IPS-11a (cell line): ENCODE results near the gene PTPRD.

Experiments
- H3K4me3 ChIP-seq: one replicate; pipeline ENCODE4 v1.5.1; 2013; ENCODE audit warnings: low read depth, low read length, control low read depth

PTPRD gene

DNA sequence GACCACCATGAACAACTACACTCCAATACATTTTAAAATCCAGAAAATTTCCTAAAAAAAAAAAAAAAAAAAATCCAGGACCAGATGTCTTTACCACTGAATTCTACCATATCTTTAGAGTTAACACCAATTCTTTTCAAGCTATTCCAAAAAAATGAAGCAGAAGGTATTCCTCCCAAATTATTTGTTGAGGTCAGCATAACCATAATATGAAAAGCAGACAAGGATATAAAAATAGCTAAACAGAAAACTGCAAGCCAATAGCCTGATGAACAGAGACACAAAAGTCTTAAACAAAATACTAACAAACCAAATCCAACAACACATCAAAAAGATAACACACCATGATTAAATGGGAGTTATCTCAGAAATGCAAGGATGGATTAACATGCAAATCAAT lies 695.4 kb downstream of the PTPRD start:
- H3K4me3 ChIP-seq = no peak overlapping the region

DNA sequence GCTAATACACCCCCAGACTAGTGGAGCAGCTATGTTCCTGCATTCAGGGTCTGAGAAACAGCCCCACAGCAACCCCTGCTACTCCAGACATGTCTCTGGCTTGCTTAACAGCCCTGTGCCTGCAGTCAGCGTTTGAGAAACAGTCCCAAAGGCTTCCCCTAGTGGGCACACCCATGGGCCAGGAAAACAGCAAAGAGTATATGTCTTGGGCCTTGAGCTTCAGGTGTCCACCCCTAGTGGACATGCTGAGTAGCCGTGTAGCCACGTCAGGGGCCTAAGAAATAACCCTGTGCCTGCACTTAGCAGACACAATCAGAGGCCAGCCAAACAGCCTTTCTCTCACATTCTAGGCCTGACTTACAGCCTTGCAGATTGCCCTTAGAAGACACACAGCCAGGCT lies 698.6 kb downstream of the PTPRD start:
- no peak overlapping the region for H3K4me3 ChIP-seq

DNA sequence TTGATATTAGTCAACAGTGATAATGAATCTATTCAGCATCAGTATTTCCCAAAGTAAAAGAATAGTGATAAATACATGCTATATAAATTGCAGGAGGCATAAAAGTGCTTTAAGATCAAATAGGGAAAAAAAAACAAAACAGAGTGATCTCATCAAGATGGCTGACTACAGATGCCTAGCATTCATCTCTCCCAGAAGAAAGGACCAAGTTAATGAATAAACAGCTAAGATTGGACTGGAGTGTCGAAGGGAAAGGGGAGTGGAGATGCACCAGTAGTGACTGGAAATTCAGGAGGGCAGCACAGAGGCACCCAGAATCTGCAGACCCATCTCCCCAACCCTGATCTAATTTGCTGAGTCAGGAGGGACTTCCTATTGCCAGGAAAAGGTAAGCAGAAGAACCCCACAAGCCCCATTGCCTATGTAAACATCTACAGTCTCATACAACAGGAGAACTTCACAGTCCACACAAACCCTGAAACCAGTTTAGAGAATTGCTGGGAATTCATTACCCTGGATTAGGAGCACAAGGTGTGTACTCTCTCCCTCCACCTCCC lies 699.4 kb downstream of the PTPRD start:
- no peak overlapping the region for H3K4me3 ChIP-seq

DNA sequence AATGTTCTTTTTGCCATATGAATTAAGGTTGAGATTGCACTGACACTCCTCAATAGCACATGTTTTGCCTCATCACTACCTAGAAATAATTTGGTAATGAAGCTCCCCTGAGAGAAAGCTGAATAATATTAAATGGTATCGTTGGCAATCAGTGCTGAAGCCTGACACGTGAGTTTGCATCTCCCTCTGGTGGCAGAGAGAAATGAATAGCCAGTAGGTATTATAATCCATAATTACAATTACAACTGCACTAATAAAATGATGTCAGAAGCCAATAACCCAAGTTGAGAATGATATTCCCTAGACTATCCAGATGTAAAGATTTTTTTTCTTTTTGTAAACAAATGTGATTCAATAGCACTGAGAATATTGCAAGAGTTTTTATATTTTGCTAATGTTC lies 700.3 kb downstream of the PTPRD start:
- H3K4me3 ChIP-seq = no peak overlapping the region

DNA sequence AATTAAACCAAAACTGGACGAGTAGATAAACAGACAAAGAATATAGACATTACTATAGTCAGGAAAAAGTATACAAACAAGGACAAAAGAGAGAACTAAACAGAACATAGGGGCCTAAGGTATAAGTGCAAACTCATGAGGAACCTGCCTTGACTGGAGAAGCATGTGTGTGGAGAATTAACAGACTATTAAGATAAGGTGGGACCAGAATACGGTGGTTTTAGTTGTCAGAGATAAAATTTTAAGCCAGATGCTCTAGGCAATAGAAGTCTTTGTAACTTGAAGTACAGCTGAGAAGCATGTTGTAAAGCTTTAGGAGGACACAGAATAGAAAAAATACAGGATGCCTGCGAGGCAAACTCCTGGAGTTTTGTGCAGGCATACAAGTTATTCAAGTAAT lies 707.1 kb downstream of the PTPRD start:
- H3K4me3 ChIP-seq = no peak overlapping the region

DNA sequence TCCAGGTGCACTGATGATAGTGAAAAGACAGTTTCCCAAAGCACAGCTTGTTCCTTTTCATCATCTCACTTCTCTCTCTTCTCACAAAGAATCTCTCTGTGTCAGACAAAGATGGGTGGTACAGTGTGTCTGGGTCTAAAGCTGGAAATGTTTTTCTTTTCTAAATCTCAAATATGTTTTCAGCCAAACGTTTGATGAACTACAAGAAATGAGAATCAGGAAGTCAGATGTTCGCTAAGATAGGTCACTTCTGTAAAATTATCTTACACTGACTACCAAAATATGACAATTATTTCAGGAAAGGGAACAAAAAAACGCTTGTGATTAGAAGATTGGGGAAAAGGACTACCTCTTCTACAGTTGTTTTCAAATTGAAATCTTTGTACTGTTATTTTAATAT lies 708.8 kb downstream of the PTPRD start:
- H3K4me3 ChIP-seq = no peak overlapping the region

DNA sequence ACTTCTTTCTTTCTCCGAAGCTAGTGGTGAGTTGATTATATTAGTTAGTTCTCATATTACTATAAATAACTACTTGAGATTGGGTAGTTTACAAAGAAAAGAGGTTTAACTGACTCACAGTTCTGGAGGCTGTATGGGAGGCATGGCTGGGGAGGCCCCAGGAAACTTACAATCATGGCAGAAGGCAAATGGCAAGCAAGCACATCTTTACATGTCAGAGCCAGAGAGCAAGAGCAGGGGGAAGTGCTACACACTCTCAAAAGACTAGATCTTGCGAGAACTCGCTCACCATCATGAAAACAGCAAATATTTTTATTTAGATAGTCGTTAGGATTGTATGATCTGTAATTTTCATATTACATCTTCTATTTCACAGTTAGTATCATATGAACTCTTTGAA lies 711.2 kb downstream of the PTPRD start:
- no peak overlapping the region for H3K4me3 ChIP-seq

DNA sequence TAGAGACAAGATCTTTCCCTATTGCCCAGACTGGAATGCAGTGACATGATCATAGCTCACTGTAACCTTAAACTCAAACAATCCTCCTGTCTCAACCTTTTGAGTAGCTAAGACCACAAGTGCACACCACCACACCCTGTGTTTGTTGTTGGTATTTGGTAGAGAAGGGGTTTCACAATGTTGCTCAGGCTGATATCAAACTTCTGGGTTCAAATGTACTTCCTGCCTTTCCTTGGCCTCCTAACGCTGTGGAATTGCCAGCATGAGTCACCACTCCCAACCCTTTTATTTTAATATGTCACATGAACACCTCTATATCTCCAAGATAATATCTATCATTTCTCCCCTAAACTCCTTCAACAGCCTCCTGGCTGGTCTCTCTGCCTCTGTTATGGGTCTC lies 719.0 kb downstream of the PTPRD start:
- no peak overlapping the region for H3K4me3 ChIP-seq

DNA sequence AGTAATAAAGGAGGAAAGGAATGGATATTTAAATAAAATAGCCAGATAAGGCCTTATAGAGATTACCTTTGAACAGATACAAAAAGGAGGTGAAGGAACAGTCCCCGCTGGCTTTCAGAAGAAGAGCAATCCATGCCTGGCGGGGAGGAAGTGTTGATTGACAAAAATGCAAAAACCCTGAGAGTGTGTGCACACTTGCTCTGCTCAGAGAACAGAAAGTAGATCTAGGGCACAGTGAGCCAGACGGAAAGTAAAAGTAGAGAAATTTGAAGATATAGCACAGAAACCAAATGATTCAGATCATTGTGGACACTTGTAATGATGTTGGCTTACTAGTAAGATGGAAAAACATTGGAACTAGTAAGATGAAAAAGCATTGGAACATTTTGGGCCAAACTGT lies 720.6 kb downstream of the PTPRD start:
- no peak overlapping the region for H3K4me3 ChIP-seq

DNA sequence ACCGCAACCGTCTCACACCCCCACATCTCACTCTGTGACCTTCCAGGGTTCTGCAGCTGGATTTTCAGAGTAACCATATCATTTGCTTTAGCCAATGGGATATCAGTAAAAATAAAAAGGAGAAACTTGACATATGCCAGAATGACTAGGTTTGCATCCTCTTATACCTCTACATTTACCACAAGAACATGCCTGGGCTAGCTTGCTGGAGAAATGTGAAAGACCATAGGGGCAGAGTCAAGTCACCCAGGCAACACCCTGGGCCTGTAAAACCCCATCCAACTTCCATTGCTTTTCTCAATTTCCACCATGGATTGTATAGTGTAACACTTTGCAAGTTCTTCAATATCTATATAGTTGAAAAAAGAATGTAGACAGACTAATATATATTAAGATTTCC lies 731.1 kb downstream of the PTPRD start:
- H3K4me3 ChIP-seq = no peak overlapping the region

DNA sequence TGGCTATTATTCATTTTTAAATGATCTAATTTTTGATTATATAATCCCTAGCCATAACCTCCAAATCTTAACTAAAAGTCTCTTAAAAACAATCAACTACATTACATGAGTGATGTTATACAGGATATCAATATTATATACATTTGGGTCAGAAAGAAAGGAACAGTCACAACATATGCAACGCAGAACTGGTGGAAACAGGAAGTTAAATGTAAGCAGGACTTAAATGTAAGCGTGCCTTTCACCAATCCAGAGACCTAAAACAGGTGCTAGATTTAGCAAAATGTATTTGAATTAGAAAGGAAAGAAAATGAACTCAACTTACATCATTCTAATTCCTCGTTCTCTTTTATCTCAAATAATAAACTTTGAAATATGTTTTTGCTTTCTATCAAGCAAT lies 738.5 kb downstream of the PTPRD start:
- H3K4me3 ChIP-seq = no peak overlapping the region

DNA sequence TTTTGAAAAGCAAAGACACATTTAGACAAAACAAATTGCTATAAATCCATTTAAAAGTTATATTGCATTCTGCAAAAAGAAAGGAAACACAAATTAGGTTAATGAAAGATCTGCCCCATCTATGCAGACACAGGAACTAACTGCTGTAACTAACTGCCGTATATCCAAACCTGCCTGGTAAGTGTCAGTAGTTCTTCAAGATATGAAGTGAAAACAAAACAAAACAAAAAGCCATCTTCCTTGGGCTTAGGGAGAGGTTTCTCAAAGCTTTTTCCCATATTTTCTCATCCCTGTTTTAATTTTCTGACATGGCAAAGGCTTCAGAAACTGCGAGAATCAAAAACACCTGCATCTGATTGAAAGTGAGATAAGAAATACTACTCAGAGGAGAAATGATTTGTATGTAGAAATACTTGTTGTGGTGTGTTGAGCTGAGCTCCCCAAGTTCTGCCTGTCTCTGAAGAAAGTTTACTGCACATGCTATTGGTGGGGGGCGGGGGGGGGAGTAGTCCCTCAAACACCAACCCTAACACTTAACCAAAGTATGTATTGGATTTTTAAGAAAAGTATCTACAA lies 750.5 kb downstream of the PTPRD start:
- H3K4me3 ChIP-seq = no peak overlapping the region

DNA sequence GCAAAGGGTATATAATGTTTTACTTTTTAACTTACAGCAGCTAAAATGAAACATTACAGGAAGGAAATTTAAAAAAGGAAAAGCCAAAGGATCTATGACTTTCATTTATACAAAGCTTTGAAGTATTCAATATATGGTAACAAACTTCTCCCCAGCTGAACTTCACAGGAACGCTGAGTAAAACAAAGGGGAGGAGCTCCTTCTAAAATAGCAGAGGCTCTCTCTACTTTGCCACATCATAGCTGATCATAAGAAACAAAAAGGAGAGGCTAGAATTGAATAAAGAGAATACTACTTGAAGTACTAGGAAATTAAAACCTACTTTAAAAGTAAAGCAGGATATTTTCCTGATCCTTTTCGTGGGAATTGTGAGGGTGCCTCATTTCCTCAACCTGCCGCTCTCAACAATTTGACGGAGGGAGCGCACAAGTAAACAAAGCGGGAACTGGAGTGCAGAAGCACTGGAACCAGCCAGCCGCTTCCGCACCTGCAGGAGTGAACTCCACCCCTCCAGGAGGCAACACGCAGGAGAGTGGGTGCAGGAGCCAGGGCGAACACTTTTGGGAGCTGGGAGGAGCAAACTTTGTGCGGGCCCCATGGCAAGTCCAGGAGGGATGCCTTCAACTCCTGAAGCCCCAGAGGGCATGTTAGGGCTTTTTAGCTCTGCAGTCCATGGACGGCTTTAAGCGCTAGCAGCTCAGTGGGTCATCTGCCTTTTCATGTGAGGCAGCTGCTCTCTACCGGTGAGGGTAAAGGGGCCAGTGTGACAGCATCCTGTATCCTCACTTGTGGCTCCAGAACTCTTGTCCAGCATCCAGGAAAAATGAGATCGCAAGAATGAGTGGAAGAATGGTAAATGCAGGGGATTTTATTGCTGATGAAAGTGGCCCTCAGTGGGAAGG lies 757.4 kb downstream of the PTPRD start:
- H3K4me3 ChIP-seq = no peak overlapping the region

DNA sequence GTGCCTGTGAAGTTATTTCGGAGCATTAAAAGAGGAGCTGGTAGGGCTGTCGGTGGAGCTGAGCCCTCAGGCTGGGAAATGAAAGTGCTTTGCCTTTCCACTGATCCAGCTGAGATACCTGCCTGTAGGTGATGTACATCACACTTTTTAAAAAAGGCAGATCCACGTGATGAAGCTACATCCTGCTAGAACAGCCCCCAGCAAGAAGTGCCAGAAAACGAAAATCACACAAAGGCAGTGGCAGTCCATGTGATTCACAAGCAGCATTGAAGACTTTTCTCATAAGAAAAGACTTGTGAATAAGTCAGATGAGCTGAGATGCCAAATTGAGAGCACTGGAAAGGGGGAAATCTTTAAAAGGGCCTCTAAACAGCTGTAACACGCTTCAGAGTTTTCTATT lies 765.1 kb downstream of the PTPRD start:
- H3K4me3 ChIP-seq = no peak overlapping the region

DNA sequence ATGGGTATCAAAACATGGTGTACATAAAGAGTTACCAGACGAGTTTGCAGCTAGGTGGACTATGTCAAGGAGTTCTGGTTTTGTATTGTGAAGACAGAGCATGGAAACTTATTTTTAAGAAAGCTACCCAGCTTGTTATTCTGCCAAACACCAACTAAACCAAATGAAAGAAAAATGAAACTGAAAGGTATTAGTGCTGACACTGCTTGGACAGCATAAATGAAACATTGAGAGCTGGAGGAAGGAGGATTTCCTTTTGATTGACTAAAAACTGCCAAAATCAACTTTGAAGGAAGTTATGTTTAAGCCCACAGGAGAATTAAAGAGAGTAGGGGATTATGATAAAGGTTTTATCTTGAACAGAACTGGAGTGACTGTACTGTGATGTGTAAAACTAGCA lies 766.2 kb downstream of the PTPRD start:
- no peak overlapping the region for H3K4me3 ChIP-seq

DNA sequence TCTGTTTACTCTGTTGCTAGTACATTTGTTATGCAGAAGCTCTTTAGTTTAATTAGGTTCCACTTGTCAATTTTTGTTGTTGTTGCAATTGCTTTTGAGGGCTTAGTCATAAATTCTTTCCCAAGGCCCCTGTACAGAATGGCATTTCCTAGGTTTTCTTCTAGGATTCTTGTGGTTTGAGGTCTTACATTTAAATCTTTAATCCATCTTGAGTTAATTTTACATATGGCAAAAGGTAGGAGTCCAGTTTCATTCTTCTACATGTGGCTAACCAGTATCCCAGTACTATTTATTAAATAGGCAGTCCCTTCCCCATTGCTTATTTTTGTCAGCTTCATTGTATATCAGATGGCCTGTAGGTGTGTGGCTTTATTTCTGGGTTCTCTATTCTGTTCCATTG lies 792.4 kb downstream of the PTPRD start:
- H3K4me3 ChIP-seq = no peak overlapping the region

DNA sequence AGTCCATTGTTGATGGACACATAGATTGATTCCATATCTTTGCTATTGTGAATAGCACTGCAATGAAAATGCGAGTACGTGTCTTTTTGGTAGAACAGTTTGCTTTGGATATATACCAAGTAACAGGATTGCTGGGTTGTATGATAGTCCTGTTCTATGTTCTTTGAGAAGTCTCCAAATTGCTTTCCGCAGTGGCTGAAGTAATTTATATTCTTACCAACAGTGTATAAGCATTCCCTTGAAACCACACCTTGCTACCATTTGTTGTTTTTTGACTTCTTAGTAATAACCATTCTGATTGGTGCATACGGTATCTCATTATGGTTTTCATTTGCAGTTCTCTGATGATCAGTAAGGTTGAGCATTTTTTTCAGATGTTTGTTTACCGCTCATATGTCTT lies 792.9 kb downstream of the PTPRD start:
- H3K4me3 ChIP-seq = no peak overlapping the region

DNA sequence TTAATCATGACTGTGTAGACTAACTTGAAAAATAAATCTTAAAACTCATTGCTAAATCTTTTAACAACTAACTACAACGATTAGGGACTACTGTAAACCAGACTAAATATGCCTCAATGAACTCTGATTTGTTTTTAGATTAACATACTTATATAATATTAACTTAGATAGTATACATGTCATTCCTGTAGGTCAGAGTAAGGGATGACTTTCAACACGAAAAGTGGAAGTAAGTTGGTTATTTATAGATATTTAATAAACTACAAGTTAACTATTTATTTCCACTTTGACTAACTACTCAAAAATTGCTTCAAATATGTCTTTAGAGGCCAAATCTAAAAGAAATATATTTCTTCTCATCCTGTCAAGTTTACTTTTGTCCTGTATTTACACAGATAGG lies 795.6 kb downstream of the PTPRD start:
- H3K4me3 ChIP-seq = no peak overlapping the region

DNA sequence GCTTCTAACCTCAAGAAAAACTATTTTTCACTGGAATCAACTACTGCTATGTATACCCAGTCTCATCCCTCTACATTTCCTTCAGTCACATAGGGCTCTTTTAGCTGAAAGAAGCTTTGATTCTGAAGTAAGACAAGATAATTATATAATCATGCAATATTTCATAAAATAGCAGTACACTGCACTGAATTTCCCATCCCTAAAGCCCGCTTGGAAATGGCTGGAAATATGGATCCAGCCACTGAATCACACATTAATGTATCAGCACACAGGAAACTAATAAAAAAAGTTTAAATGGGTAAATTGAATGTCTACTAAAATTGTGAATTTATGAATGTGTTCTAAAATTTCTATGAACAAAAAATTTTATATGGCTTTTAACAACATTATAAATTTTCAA lies 808.7 kb downstream of the PTPRD start:
- no peak overlapping the region for H3K4me3 ChIP-seq

DNA sequence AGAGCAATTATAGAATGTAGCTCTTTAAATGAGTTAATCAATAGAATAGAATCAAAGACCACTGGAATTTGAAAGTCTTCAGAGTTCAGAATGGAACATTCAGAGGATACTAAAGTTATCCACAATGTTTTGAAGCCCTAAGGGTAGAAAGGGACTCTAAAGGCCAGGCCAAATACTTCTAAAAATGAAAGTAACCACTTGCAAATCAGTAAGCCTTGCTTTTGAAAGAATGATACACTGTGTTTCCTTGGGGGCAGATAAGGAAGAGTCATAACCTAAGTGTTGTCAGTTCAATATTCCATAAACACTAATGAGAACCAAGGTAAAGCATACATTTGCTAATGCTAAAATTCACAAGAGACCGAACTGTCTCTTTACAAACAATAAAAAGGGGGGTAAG lies 813.5 kb downstream of the PTPRD start:
- no peak overlapping the region for H3K4me3 ChIP-seq

DNA sequence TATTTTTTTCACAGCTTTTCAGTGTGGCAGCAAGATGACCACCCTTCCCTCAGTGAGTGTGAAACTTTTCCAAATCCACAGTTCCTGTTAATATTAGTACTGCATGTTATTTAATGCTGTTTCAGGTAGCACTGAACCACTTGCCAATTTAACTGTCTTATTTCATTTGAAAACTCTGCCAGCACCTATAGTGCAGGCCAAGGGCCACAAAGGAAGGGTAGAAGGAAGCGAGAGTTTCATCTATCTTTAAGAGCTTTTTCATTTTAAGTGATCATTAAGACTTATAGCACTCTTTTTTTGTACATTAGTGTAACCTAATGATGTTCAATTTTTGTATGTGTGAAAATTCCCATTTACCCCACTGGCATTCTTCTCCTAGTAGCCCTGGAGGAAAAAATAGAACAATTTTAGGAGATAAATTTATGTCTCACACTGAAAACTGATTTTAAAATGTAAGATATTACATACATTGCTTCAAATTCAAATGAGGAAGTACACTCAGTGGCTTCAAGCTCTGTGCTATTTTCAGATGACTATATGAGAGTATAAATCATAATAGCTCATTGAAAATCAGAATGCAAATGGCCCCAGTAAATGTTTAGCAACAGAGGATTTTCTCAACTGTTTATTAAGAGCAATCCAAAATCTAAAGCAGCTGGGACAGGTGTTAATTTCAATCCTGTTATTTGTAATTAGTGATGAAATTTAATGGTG lies 820.5 kb downstream of the PTPRD start:
- no peak overlapping the region for H3K4me3 ChIP-seq

DNA sequence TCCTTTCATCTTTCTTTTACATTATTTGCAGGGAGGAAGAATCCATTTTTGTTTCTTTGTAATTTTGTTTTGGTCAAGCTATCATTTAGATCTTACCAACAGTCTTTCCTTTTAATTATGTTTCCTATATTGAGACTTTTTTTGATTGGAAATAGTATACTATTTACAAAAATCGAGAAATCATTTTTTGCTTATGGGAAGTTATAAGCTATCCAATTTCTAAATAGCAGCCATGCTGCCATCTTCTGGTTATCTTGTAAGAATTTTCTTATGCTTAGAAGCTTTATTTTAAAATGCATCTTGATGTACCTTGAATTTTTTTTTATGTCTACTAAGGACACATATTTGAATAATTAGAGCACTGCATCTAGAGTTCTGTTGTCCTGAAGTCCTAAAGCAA lies 821.2 kb downstream of the PTPRD start:
- H3K4me3 ChIP-seq = no peak overlapping the region
